HepG2 (cell line): Measurements from ENCODE around the gene DCUN1D3. TPM values are rescaled to one million over a fixed set of nuclear protein-coding genes. Genes with fewer than 3 reads are reported as not detected.
A peak's percentile ranks its signal among the peaks of the same experiment; 100 is the strongest.

Experiments
- ATF7-NPFF ChIP-seq: sonication (generic); formaldehyde crosslinking; IDR thresholded peaks from 2 replicates; pipeline ENCODE4 v1.8.1; 2023; ENCODE audit warnings: mild to moderate bottlenecking, low read depth, missing genetic modification reagents, moderate library complexity
- FOXO1 ChIP-seq: sonication (generic); formaldehyde crosslinking; IDR thresholded peaks from 2 replicates; pipeline ENCODE4 v1.4.0; 2020; ENCODE audit warnings: missing genetic modification reagents
- HIVEP1 ChIP-seq: sonication (generic); formaldehyde crosslinking; IDR thresholded peaks from 2 replicates; pipeline ENCODE4 v1.4.0; 2020; ENCODE audit warnings: mild to moderate bottlenecking, missing genetic modification reagents
- JARID2 ChIP-seq: sonication (generic); formaldehyde crosslinking; IDR thresholded peaks from 2 replicates; pipeline ENCODE4 v1.8.1; 2023; ENCODE audit warnings: missing genetic modification reagents, inconsistent platforms; ENCODE audit not compliant: insufficient replicate concordance
- LCORL ChIP-seq, 2 experiments: fragments of 450-650 bp in 1 of 2; sonication (generic) in 1 of 2; formaldehyde crosslinking in 1 of 2; IDR thresholded peaks; 2 replicates each; pipeline versions ENCODE4 v1.5.0 to v1.6.1; 2017 to 2020; ENCODE audit warnings: antibody characterized with exemption in 1 of 2, missing genetic modification reagents in 1 of 2
- MAFF ChIP-seq: IDR thresholded peaks from 2 replicates; pipeline ENCODE4 v1.6.1; 2011; ENCODE audit warnings: low read depth, low read length, improper control_type of control experiment
- MXD4 ChIP-seq: IDR thresholded peaks from 2 replicates; pipeline ENCODE4 v1.6.1; 2016; ENCODE audit warnings: mild to moderate bottlenecking, missing biosample characterization, missing genetic modification reagents
- NAIF1 ChIP-seq: sonication (generic); formaldehyde crosslinking; IDR thresholded peaks from 2 replicates; pipeline ENCODE4 v1.5.0; 2020; ENCODE audit warnings: mild to moderate bottlenecking, missing genetic modification reagents, borderline replicate concordance
- NFYB ChIP-seq: sonication (generic); formaldehyde crosslinking; IDR thresholded peaks from 2 replicates; pipeline ENCODE4 v1.4.0; 2020; ENCODE audit warnings: missing genetic modification reagents
- PITX1 ChIP-seq: sonication (generic); formaldehyde crosslinking; IDR thresholded peaks from 2 replicates; pipeline ENCODE4 v1.5.1; 2020; ENCODE audit warnings: mild to moderate bottlenecking, missing genetic modification reagents
- SNAI1 ChIP-seq: sonication (generic); formaldehyde crosslinking; IDR thresholded peaks from 2 replicates; pipeline ENCODE4 v1.5.0; 2020; ENCODE audit warnings: mild to moderate bottlenecking, missing genetic modification reagents, borderline replicate concordance
- SOX5 ChIP-seq: IDR thresholded peaks from 2 replicates; pipeline ENCODE4 v1.6.1; 2016; ENCODE audit warnings: borderline replicate concordance
- ZFP82 ChIP-seq: sonication (generic); formaldehyde crosslinking; IDR thresholded peaks from 2 replicates; pipeline ENCODE4 v1.5.1; 2020; ENCODE audit warnings: mild to moderate bottlenecking, missing genetic modification reagents, borderline replicate concordance
- ZFP90 ChIP-seq: sonication (generic); formaldehyde crosslinking; IDR thresholded peaks from 2 replicates; pipeline ENCODE4 v1.8.0; 2022; ENCODE audit warnings: missing genetic modification reagents, mild to moderate bottlenecking, inconsistent platforms, borderline replicate concordance
- ZNF207 ChIP-seq: fragments of 450-650 bp; IDR thresholded peaks from 2 replicates; pipeline ENCODE4 v1.6.1; 2016; ENCODE audit warnings: antibody characterized with exemption, borderline replicate concordance
- ZNF326 ChIP-seq: sonication (generic); formaldehyde crosslinking; IDR thresholded peaks from 2 replicates; pipeline ENCODE4 v1.4.0; 2020; ENCODE audit warnings: missing genetic modification reagents, borderline replicate concordance
- ZNF615 ChIP-seq: sonication (generic); formaldehyde crosslinking; IDR thresholded peaks from 2 replicates; pipeline ENCODE4 v1.5.0; 2020; ENCODE audit warnings: mild to moderate bottlenecking, missing genetic modification reagents, borderline replicate concordance
- ZNF629 ChIP-seq: sonication (generic); formaldehyde crosslinking; conservative IDR thresholded peaks from 2 replicates; pipeline ENCODE4 v1.5.0; 2020; ENCODE audit warnings: missing genetic modification reagents
- ZNF720 ChIP-seq: sonication (generic); formaldehyde crosslinking; IDR thresholded peaks from 2 replicates; pipeline ENCODE4 v1.4.0; 2020; ENCODE audit warnings: missing genetic modification reagents
- ZNF883 ChIP-seq: sonication (generic); formaldehyde crosslinking; IDR thresholded peaks from 2 replicates; pipeline ENCODE4 v1.5.1; 2020; ENCODE audit warnings: mild to moderate bottlenecking, missing genetic modification reagents; ENCODE audit errors: not compliant biosample characterization
- ZSCAN20 ChIP-seq: sonication (generic); formaldehyde crosslinking; IDR thresholded peaks from 2 replicates; pipeline ENCODE4 v1.4.0; 2020; ENCODE audit warnings: missing genetic modification reagents, mild to moderate bottlenecking, borderline replicate concordance
- ZZZ3 ChIP-seq: sonication (generic); formaldehyde crosslinking; IDR thresholded peaks from 2 replicates; pipeline ENCODE4 v1.4.0; 2020; ENCODE audit warnings: missing genetic modification reagents, mild to moderate bottlenecking, borderline replicate concordance
- polyA plus RNA-seq, 8 experiments: library from polyadenylated mRNA; depleted of rRNA in 3 of 8; stranded (reverse) in 7 of 8; unstranded in 1 of 8; fragments of >200 nt; fragmentation: Illumina TruSeq in 4 of 8; extraction: Trizol in 4 of 8; gene quantifications; 2 replicates each; pipeline versions ENCODE4 v1.2.1 to v1.2.3, GENCODE V29; 2011 to 2016; ENCODE audit warnings: low read depth in 4 of 8, missing spikeins in 1 of 8, mixed read lengths in 1 of 8; ENCODE audit not compliant: insufficient read depth in 1 of 8
- total RNA-seq, 5 experiments: library from RNA; depleted of rRNA; stranded (reverse); fragments of >200 nt; fragmentation: Illumina TruSeq; extraction: Trizol; gene quantifications; 2 replicates each; pipeline ENCODE4 v1.2.3, GENCODE V29; 2016; ENCODE audit warnings: low read depth in 1 of 5
- TF ChIP-seq, protein P1 (sequence below): sonication (generic); formaldehyde crosslinking; IDR thresholded peaks from 2 replicates; pipeline ENCODE4 v1.4.0; 2020; ENCODE audit warnings: missing genetic modification reagents
- TF ChIP-seq, protein P2 (sequence below): sonication (generic); formaldehyde crosslinking; IDR thresholded peaks from 2 replicates; pipeline ENCODE4 v1.8.1; 2023; ENCODE audit warnings: mild to moderate bottlenecking, inconsistent platforms, moderate library complexity, missing genetic modification reagents, borderline replicate concordance

The DCUN1D3 gene
- total and polyA plus RNA-seq, 2 of the 13 experiments (the other 11 are each of a cell fraction or from before 2014, with no cell fraction given) = 5.0 to 19.3 TPM

DNA sequence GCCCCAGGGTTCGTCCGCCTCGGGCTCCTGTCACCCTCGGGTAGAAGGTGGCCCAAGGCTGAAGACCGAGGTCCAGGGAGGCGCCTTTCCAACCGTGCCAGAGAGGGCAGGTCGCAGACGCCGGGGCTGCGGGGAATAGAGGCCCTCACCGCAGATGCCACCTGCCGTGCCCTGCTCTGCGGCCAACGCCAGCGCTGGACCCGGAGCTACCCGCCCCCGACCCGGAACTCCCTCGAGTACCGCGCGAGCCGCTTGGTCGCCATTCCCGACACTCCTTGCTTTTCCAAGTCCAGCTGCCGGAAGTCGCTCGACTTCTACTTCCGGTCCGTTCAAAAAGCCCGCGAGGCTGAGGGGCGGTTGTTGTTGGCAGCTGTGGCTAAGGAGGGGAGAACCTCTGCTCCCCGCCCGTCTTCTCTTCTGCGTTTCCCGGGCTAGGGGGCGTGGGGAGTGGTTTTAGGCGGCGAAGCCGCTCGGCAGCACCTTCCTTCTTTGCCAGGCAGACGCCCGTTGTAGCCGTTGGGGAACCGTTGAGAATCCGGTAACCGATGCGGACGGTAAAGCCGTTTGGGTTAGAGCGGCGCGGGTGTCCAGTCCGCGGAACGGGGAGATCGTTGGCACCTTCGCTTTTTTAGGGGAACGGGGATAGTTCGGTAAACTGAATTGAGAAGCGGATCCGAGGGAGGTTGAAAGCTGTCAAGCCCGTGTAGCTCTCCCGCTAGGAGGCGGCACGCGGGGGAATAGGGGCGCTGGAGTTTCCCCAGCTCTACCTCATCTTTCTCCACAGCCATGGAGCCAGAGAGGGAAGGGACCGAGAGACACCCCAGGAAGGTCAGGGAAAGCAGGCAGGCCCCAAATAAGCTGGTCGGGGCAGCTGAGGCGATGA is 93.7 kb downstream of the DCUN1D3 start, which contains the start of the genes ERI2 and REXO5 (continued):
- peak; percentile 70; the same call in 1 of the 2 replicates for TF ChIP-seq SNAI1
- peak; percentile 83 for TF ChIP-seq NAIF1 (CRISPR knock-in tag)
- TF ChIP-seq ATF7-NPFF (CRISPR knock-in tag) = peak; percentile 99
- TF ChIP-seq, protein P1, sequence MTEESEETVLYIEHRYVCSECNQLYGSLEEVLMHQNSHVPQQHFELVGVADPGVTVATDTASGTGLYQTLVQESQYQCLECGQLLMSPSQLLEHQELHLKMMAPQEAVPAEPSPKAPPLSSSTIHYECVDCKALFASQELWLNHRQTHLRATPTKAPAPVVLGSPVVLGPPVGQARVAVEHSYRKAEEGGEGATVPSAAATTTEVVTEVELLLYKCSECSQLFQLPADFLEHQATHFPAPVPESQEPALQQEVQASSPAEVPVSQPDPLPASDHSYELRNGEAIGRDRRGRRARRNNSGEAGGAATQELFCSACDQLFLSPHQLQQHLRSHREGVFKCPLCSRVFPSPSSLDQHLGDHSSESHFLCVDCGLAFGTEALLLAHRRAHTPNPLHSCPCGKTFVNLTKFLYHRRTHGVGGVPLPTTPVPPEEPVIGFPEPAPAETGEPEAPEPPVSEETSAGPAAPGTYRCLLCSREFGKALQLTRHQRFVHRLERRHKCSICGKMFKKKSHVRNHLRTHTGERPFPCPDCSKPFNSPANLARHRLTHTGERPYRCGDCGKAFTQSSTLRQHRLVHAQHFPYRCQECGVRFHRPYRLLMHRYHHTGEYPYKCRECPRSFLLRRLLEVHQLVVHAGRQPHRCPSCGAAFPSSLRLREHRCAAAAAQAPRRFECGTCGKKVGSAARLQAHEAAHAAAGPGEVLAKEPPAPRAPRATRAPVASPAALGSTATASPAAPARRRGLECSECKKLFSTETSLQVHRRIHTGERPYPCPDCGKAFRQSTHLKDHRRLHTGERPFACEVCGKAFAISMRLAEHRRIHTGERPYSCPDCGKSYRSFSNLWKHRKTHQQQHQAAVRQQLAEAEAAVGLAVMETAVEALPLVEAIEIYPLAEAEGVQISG (CRISPR knock-in tag) = peak; percentile 95
- no peak; the same call in none of the 2 replicates for TF ChIP-seq ZNF720 (CRISPR knock-in tag)
- TF ChIP-seq ZNF629 (CRISPR knock-in tag) = peak; percentile 40
- TF ChIP-seq ZNF326 (CRISPR knock-in tag) = no peak
- TF ChIP-seq MXD4 (CRISPR knock-in tag) = peak; percentile 87
- TF ChIP-seq JARID2 = no peak
- peak; percentile 97 for TF ChIP-seq ZFP90 (CRISPR knock-in tag)
- 0 out of 2 replicates have a peak, but pooled peaks have one; percentile 90 for TF ChIP-seq ZSCAN20
- TF ChIP-seq NFYB = peak; percentile 67; the same call in 1 of the 2 replicates
- no peak for TF ChIP-seq ZNF207
- 0 out of 2 replicates have a peak, but pooled peaks have one; percentile 6 for TF ChIP-seq MAFF
- TF ChIP-seq ZFP82 = peak; percentile 96
- TF ChIP-seq, protein P2, sequence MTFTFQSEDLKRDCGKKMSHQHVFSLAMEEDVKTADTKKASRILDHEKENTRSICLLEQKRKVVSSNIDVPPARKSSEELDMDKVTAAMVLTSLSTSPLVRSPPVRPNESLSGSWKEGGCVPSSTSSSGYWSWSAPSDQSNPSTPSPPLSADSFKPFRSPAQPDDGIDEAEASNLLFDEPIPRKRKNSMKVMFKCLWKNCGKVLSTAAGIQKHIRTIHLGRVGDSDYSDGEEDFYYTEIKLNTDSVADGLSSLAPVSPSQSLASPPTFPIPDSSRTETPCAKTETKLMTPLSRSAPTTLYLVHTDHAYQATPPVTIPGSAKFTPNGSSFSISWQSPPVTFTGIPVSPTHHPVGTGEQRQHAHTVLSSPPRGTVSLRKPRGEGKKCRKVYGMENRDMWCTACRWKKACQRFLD (CRISPR knock-in tag) = peak; percentile 97
- TF ChIP-seq FOXO1 (CRISPR knock-in tag) = peak; percentile 61
- TF ChIP-seq SOX5 (CRISPR knock-in tag) = peak; percentile 60
- TF ChIP-seq ZZZ3 (CRISPR knock-in tag) = peak; percentile 38
- peak; percentile 98; the same call in 1 of the 2 replicates for TF ChIP-seq ZNF615
- TF ChIP-seq ZNF883 (CRISPR knock-in tag) = peak; percentile 99
- no peak; the same call in none of the 2 replicates for TF ChIP-seq LCORL (IDR thresholded peaks at IDR 0.05)
- peak; percentile 87 for TF ChIP-seq LCORL (CRISPR knock-in tag; IDR thresholded peaks at IDR 0.05)
- peak; percentile 85; the same call in 1 of the 2 replicates for TF ChIP-seq HIVEP1 (CRISPR knock-in tag)
- TF ChIP-seq PITX1 (CRISPR knock-in tag) = peak; percentile 90
